Ovary (tissue), 3 donors: ENCODE measurements around the gene EMP2.

Experiments used
- EP300 ChIP-seq: sonication (generic); formaldehyde crosslinking; IDR thresholded peaks from one replicate; pipeline ENCODE4 v1.6.1; 2017; ENCODE audit warnings: antibody characterized with exemption
- POLR2A ChIP-seq: fragments of 450-650 bp; IDR thresholded peaks from one replicate; pipeline ENCODE4 v1.6.1; 2017; ENCODE audit warnings: antibody characterized with exemption, mild to moderate bottlenecking, moderate library complexity
- TF ChIP-seq, protein P1 (sequence below), 3 donors: fragments of 450-650 bp in 2 of 3; fragments of 200-600 bp in 1 of 3; IDR thresholded peaks; one replicate each; pipeline versions ENCODE4 v1.5.1 to v1.8.0; 2016 to 2022; ENCODE audit warnings: antibody characterized with exemption in 3 of 3, mild to moderate bottlenecking in 1 of 3
- donor health status: DM: no; HTN: no; CAD: no.

DNA sequence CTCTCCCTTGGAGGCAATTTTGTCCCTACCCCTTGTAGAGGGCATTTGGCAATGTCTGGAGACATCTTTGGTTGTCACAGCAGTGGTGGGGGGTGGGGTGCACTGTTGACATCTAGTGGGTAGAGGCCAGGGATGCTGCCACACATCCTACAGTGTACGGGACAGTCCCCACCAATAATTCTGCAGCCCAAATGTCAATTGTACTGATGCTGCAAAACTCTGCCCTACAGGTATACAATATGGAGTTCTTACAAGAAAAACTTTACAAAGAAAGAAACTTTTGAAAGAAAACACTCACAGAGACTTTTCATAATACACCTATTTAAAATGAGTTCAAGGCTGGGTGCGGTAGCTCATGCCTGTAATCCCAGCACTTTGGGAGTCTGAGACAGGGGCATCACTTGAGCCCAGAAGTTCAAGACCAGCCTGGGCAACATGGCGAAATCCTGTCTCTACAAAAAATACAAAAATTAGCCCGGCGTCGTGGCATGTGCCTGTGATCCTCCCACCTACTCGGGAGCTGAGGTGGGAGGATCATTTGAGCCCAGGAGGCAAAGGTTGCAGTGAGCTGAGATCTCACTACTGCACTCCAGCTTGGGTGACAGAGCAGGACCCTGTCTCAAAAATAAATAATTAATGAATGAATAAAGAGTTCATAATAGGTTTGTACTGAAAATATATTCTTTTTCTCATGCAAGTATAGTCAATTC lies 59.4 kb downstream of the EMP2 start:
- TF ChIP-seq, protein P1, sequence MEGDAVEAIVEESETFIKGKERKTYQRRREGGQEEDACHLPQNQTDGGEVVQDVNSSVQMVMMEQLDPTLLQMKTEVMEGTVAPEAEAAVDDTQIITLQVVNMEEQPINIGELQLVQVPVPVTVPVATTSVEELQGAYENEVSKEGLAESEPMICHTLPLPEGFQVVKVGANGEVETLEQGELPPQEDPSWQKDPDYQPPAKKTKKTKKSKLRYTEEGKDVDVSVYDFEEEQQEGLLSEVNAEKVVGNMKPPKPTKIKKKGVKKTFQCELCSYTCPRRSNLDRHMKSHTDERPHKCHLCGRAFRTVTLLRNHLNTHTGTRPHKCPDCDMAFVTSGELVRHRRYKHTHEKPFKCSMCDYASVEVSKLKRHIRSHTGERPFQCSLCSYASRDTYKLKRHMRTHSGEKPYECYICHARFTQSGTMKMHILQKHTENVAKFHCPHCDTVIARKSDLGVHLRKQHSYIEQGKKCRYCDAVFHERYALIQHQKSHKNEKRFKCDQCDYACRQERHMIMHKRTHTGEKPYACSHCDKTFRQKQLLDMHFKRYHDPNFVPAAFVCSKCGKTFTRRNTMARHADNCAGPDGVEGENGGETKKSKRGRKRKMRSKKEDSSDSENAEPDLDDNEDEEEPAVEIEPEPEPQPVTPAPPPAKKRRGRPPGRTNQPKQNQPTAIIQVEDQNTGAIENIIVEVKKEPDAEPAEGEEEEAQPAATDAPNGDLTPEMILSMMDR (IDR thresholded peaks at IDR 0.05) = no peak
- no peak for TF ChIP-seq POLR2A
- TF ChIP-seq EP300 = no peak
